GM18909 (cell line): ENCODE data around the gene ALDH8A1.
A peak's percentile ranks its signal among the peaks of the same experiment; 100 is the strongest.
"Not testable (repeated sequence)": the region's sequence is repeated elsewhere in the genome, so short reads cannot be mapped to it uniquely, and the experiment has no call there.

Source experiments
- ATAC-seq: cut with Tn5 transposase; IDR thresholded peaks from one replicate; pipeline ENCODE4 v1.9.1; 2021; ENCODE audit warnings: mild to moderate bottlenecking; ENCODE audit not compliant: unreplicated experiment, poor library complexity

The ALDH8A1 gene

GRCh38 chr6:134920422-134920821 is 29.5 kb downstream of the ALDH8A1 start:
- no peak for ATAC-seq

GRCh38 chr6:134918418-134918961 is 31.4 kb downstream of the ALDH8A1 start:
- no peak for ATAC-seq

GRCh38 chr6:134911547-134911946 is 38.4 kb downstream of the ALDH8A1 start:
- no peak for ATAC-seq

- no peak for ATAC-seq
These were observed 39.3 kb downstream of the ALDH8A1 start for GRCh38 chr6:134910593-134910935.

GRCh38 chr6:134909701-134910592 is 40.0 kb downstream of the ALDH8A1 start:
- no peak for ATAC-seq

- ATAC-seq, result no peak
These were observed 40.9 kb downstream of the ALDH8A1 start for GRCh38 chr6:134908906-134909516.

GRCh38 chr6:134904731-134905130 is 45.2 kb downstream of the ALDH8A1 start:
- not testable (repeated sequence) for ATAC-seq

GRCh38 chr6:134903448-134903847 is 46.5 kb downstream of the ALDH8A1 start:
- ATAC-seq, result no peak

- ATAC-seq, result no peak
These were observed 47.0 kb downstream of the ALDH8A1 start for GRCh38 chr6:134902936-134903335.

GRCh38 chr6:134902074-134902861 is 47.6 kb downstream of the ALDH8A1 start:
- no peak for ATAC-seq

- no peak for ATAC-seq
These were observed 51.3 kb downstream of the ALDH8A1 start for GRCh38 chr6:134898575-134898974.

- ATAC-seq, result not testable (repeated sequence)
These were observed 51.7 kb downstream of the ALDH8A1 start for GRCh38 chr6:134898166-134898565.

- ATAC-seq, result no peak
These were observed 53.0 kb downstream of the ALDH8A1 start for GRCh38 chr6:134896910-134897309.

GRCh38 chr6:134894800-134895199 is 55.1 kb downstream of the ALDH8A1 start:
- ATAC-seq, result no peak

- ATAC-seq, result no peak
These were observed 57.5 kb downstream of the ALDH8A1 start for GRCh38 chr6:134892362-134892761.

GRCh38 chr6:134891633-134892032 is 58.3 kb downstream of the ALDH8A1 start:
- ATAC-seq, result no peak

- ATAC-seq, result no peak
These were observed 61.6 kb downstream of the ALDH8A1 start for GRCh38 chr6:134888316-134888715.

GRCh38 chr6:134884752-134885151 is 65.1 kb downstream of the ALDH8A1 start:
- ATAC-seq, result no peak

- ATAC-seq, result no peak
These were observed 66.6 kb downstream of the ALDH8A1 start for GRCh38 chr6:134883314-134883713.

GRCh38 chr6:134882426-134883038 is 67.4 kb downstream of the ALDH8A1 start:
- ATAC-seq, result peak; percentile 77
